HG03103 (cell line): Measurements from ENCODE around the gene TEX55.
"Not testable (repeated sequence)": the region's sequence is repeated elsewhere in the genome, so short reads cannot be mapped to it uniquely, and the experiment has no call there.

Experiments used
- ATAC-seq: cut with Tn5 transposase; IDR thresholded peaks from one replicate; pipeline ENCODE4 v1.9.1; 2021; ENCODE audit warnings: low read depth; ENCODE audit not compliant: unreplicated experiment

TEX55 gene

DNA sequence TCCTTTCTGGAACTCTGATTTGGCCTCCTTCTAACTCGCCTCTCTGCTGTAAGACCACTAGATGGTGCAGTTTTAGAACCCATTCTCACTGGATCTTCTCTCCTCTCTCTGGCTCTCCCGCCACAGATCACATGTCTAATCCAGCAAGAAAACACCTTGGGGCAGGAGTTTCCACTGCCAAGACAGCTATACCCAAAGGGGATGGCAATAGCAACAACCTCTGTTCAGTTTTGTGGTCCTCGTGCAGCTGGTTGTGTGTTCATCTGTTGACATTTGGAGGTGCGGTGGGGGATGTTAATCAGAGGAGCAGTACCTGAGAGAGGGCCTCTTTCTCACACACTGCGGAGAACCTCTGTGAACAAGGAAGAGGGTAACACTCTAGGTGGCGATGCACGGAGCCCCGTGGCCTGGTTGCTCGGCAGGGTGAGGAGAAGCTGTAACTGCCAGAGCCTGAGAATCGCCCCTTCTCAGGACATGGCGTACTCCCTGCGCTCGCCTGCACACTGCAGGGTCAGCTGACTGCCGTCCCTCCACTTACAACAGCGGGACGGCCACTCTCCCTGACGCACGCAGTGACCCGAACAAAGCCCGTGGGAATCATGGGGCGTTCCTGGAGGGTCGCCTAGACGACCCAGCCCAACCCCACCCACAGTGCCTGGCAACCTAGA is at the start of gene TEX55:
Gene TEX55 (plus strand): TSS at position 666 of the 668 bp plus-strand sequence. CDS start 25 bp downstream, outside the sequence.
- ATAC-seq, result no peak

DNA sequence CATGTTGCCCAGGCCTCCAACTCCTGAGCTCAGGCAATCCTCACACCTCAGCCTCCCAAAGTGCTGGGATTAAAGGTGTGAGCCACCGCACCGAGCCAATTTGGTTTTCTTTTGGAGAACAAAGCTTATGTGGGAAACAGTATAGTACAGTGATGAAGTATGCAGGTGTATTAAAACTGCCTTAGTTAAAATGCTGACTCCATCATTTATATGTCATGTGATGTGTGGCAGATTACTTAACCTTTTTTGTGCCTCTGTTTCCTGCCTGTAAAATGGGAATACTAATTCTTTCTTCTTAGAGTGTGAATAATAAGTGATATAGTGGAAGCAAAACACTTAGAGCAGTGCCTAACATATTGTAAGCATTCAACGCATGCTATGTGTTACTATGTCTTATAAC is 48.0 kb upstream of the TEX55 start:
- ATAC-seq, result no peak

GRCh38 chr3:119098619-119099222 is 47.2 kb upstream of the TEX55 start:
- ATAC-seq, result no peak

DNA sequence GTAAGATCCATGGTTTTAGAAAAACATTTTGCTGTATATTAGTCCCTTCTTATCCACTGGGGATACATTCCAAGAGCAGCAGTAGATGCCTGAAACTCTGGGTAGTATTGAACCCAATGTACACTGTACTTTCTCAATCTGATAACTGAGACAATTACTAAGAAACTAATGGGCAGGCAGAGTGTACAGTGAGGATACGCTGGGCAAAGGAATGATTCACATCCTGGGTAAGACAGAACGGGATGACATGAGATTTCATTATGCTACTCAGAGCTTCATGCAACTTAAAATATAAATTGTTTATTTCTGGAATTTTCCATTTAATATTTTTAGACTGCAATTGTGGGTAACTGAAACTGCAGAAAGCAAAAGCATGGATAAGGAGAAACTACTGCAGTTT is 46.2 kb upstream of the TEX55 start:
- ATAC-seq, result no peak

DNA sequence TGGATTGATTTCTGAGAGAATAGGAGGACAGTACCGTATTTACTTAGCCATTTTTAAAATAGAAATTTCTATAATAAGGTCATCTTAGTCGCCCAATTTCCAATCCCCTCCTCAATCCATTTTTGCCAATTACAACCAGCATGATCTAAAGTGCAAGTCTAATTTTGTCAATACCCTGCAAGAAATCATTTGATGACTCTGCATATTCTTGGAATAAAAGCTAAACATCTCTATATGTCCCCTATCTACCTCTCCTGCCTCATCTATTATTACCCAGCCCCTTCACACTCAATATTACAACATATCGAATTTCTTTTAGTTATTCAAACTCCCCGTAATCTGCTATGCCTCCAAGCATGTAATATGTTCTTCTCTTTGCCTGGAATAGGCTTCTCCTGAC is 41.9 kb upstream of the TEX55 start:
- no peak for ATAC-seq

DNA sequence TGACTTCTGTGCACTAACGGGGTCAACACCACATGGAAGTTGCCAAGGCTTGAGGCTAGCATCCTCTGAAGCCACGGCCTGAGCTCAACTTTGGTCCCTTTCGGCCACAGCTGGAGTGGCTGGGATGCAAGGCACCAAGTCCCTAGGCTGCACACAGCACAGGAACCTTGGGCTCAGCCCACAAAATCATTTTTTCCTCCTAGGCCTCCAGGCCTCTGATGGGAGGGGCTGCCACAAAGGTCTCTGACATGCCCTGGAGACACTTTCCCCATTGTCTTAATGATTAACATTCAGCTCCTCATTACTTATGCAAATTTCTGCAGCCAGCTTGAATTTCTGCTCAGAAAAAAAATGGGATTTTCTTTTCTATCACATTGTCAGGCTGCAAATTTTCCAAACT is 27.6 kb upstream of the TEX55 start:
- not testable (repeated sequence) for ATAC-seq

DNA sequence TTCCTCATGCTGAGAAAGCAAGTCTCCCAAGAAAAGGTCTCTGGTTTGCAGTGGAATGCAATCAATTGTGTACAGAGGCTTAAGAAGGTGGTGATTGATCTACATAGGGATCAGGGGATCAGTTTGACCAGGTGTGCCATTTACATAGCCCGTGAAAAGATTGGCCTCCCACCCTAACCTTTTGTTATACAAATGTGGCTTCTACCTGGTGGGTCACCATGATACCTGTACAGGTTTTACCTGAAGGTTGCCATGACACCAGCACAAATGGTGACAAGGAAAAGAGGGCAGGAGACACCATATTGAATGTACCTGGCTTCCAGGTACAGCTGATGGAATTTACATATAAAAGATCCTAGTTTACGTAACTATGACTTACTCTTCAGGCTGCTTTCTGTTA is 25.5 kb upstream of the TEX55 start:
- ATAC-seq, result no peak

- no peak for ATAC-seq
Observed at GRCh38 chr3:119122350-119122749, 23.6 kb upstream of the TEX55 start.

- no peak for ATAC-seq
Observed at GRCh38 chr3:119125342-119125741, 20.6 kb upstream of the TEX55 start.

GRCh38 chr3:119125742-119126504 is 20.0 kb upstream of the TEX55 start:
- ATAC-seq, result no peak

GRCh38 chr3:119130291-119130690 is 15.7 kb upstream of the TEX55 start:
- not testable (repeated sequence) for ATAC-seq

- ATAC-seq, result not testable (repeated sequence)
Observed at GRCh38 chr3:119132291-119132690, 13.7 kb upstream of the TEX55 start.

DNA sequence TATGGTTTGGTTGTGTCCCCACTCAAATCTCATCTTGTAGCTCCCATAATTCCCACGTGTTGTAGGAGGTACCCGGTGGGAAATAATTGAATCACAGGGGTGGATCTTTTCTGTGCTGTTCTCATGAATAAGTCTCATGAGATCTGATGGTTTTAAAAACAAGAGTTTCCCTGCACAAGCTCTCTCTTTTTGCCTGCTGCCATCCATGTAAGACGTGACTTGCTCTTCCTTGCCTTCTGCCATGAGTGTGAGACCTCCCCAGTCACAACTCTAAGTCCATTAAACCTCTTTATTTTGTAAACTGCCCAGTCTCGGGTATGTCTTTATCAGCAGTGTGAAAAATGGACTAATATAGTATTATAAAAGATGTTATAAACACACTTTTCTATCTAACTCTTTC is 6.6 kb upstream of the TEX55 start:
- not testable (repeated sequence) for ATAC-seq

DNA sequence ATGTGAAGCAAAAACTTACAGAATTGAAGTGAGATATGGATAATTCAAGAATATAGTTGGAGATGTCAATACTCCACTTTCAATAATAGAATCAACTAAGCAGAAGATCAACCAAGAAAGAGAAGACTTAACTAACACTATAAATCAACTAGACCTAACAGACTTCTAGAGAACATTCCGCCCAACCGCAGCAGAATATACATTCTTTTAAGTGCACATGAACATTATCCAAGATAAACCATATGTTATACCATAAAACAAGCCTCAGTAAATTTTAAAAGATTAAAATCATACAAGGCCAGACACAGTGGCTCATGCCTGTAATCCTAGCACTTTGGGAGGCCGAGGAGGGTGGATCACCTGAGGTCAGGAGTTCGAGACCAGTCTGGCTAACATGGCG is 5.5 kb upstream of the TEX55 start:
- ATAC-seq, result no peak

GRCh38 chr3:119145128-119145499 is 851 bp upstream of the TEX55 start:
- ATAC-seq, result no peak

- no peak for ATAC-seq
Observed at GRCh38 chr3:119146578-119147375, 812 bp downstream of the TEX55 start.

GRCh38 chr3:119147494-119147893 is 1.5 kb downstream of the TEX55 start:
- no peak for ATAC-seq

DNA sequence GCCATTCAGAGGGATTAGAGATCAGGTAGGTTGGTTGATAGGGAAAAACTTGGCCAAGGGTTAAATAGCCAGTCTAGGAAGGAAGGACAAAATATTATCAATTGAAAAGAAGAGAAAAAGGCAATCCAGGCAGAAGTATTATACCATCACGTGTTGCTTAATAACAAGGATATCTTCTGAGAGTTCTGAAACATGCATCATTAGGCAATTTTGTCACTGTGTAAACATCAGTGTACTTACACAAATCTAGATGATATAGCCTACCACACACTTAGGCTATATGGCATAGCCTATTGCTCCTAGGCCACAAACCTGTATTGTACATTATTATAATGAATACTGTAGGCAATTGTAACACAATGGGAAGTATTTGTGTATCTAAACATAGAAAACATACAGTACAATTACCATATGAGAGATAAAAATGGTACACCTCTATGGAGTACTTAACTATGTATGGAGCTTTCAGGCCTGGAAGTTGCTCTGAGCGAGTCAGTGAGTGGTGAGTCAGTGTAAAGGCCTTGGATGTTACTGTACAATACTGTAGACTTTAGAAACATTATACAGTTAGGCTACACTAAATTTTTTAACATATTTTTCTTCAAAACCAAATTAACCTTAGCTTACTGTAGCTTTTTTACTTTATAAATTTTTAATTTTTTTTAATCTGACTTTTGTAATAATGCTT is 2.7 kb downstream of the TEX55 start:
- ATAC-seq, result no peak

DNA sequence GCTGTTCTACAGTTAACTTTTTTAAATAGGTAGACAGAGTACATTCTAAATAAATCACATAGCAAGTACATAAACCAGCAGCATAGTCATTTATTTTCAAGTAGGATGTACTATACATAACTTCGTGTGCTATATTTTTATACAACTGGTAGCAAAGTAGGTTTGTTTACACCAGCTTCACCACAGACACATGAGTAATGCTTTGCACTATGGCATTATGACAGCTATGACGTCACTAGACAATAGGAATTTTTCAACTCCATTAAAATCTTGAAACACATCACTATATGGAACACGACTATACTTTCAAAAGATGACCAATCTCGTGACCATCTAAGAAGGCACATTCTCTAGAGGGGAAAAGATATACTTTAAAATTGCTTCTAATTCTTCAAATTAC is 3.5 kb downstream of the TEX55 start:
- ATAC-seq, result no peak

DNA sequence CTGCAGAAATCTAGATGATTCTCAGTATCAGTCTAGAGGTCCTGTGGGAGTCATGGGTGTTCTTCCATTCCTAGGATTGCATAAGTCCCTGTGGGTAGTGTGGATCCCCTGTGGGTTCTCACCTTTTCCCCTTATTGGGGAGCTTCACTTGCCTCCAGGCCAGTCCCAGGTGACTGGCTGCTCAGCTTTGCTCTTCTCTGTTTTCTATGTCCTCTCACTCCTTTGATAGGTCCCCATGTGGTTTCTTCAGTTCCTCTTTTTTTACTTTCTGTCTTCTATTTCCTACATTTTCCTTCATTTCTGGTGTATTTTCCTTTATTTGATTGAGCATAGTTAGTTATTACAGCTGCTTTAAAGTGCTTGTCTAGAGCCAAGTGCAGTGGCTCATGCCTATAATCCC is 10.9 kb downstream of the TEX55 start:
- no peak for ATAC-seq
